ENCODE measurements around the gene FBXL17.

The FBXL17 gene

DNA sequence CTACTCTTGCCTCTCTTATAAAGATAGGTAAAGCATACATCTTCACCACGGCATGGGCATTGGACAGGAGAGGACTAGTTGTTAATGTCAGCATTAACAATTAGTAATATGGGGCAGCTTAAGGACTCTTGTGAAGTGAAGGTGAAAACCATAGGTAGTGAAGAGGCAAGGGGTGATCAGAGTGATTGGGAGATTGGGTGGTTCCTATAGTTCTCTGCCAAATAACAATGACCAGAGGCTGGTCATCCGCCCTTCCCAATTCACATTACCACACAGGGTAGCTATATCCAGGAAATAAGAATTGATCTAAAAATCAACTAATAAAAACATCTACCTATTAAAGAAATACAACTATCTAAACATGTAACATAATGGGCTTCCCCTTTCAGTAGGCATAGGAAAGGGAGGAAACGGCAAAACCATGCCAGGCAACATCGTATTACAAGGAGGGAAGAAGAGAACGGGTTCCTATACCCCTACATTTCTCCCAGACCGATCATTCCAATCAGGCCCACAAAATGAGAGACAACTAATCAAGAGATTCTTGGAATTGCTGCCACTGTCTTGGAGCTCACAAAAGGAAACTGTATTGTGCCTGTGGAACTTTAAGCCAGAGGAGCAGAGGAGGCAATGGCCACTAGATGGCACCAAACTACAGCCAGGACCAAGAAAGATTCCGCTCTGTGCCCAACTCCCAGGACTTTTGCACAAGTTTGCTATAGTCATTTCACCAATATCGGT is 121.6 kb downstream of the FBXL17 start:
- no peak overlapping the region for H3K9ac ChIP-seq (ENCODE audit: low read length)
- no peaks in the 10 kb centered on the region for H3K9me3 ChIP-seq (ENCODE audit: insufficient read depth, low read length)
- no peak for TF ChIP-seq EZH2phosphoT487 (conservative IDR thresholded peaks at IDR 0.05; ENCODE audit: low read length)
- TF ChIP-seq, protein P1, sequence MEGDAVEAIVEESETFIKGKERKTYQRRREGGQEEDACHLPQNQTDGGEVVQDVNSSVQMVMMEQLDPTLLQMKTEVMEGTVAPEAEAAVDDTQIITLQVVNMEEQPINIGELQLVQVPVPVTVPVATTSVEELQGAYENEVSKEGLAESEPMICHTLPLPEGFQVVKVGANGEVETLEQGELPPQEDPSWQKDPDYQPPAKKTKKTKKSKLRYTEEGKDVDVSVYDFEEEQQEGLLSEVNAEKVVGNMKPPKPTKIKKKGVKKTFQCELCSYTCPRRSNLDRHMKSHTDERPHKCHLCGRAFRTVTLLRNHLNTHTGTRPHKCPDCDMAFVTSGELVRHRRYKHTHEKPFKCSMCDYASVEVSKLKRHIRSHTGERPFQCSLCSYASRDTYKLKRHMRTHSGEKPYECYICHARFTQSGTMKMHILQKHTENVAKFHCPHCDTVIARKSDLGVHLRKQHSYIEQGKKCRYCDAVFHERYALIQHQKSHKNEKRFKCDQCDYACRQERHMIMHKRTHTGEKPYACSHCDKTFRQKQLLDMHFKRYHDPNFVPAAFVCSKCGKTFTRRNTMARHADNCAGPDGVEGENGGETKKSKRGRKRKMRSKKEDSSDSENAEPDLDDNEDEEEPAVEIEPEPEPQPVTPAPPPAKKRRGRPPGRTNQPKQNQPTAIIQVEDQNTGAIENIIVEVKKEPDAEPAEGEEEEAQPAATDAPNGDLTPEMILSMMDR (IDR thresholded peaks at IDR 0.05; ENCODE audit: insufficient read depth, low read length, poor library complexity, severe bottlenecking), result peak; percentile 51
- H3K27me3 ChIP-seq (ENCODE audit: low read length), result no peaks in the 10 kb centered on the region
- no peak overlapping the region for H3K27ac ChIP-seq (ENCODE audit: low read depth, low read length)
- H3K79me2 ChIP-seq (ENCODE audit: insufficient read depth, low read length), result no peaks in the 10 kb centered on the region
- no peak overlapping the region for H3K4me2 ChIP-seq (ENCODE audit: low read depth, low read length, poor library complexity, severe bottlenecking)
- no peaks in the 10 kb centered on the region for H3F3A ChIP-seq (ENCODE audit: insufficient read depth)
- no peaks in the 10 kb centered on the region for H4K20me1 ChIP-seq (ENCODE audit: low read depth, low read length)
- H2AFZ ChIP-seq (ENCODE audit: low read depth, low read length, severe bottlenecking), result no peak overlapping the region
- H3K36me3 ChIP-seq (ENCODE audit: low read length), result no peaks in the 10 kb centered on the region
- no peaks in the 10 kb centered on the region for H3K9me2 ChIP-seq (replicated peaks; ENCODE audit: insufficient read depth, low read length)
- no peak overlapping the region for H3K4me3 ChIP-seq (ENCODE audit: insufficient read depth, low read length, poor library complexity, severe bottlenecking)

DNA sequence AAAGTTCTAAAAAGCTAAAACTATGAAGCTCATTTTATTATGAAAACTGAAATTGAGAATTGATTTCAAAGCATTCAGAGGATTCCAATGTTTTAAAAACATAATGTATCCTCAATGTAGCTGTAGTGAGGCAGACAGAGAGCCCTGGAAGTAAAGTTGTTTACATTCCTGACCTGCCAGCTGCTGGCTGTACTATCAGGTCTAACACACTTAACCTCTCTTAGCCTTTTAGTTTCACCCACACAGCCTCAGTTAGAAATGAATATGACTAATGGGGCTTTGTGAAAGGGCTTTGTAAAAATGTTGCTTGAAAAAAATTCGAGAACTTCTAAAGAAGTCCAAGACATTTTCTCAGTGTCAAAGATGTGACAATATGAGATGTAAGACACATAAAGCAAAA is 122.6 kb downstream of the FBXL17 start:
- no peaks in the 10 kb centered on the region for H3F3A ChIP-seq (ENCODE audit: insufficient read depth)
- H3K36me3 ChIP-seq (ENCODE audit: low read length), result no peaks in the 10 kb centered on the region
- no peaks in the 10 kb centered on the region for H3K9me2 ChIP-seq (replicated peaks; ENCODE audit: insufficient read depth, low read length)
- H3K9me3 ChIP-seq (ENCODE audit: insufficient read depth, low read length), result no peaks in the 10 kb centered on the region
- no peak overlapping the region for H3K9ac ChIP-seq (ENCODE audit: low read length)
- no peak overlapping the region for H3K27ac ChIP-seq (ENCODE audit: low read depth, low read length)
- H2AFZ ChIP-seq (ENCODE audit: low read depth, low read length, severe bottlenecking), result no peak overlapping the region
- H3K27me3 ChIP-seq (ENCODE audit: low read length), result no peaks in the 10 kb centered on the region
- no peaks in the 10 kb centered on the region for H3K79me2 ChIP-seq (ENCODE audit: insufficient read depth, low read length)
- no peak overlapping the region for H3K4me3 ChIP-seq (ENCODE audit: insufficient read depth, low read length, poor library complexity, severe bottlenecking)
- no peaks in the 10 kb centered on the region for H4K20me1 ChIP-seq (ENCODE audit: low read depth, low read length)
- TF ChIP-seq EZH2phosphoT487 (conservative IDR thresholded peaks at IDR 0.05; ENCODE audit: low read length), result no peak
- TF ChIP-seq, protein P1 (IDR thresholded peaks at IDR 0.05; ENCODE audit: insufficient read depth, low read length, poor library complexity, severe bottlenecking), result no peak
- H3K4me2 ChIP-seq (ENCODE audit: low read depth, low read length, poor library complexity, severe bottlenecking), result no peak overlapping the region

DNA sequence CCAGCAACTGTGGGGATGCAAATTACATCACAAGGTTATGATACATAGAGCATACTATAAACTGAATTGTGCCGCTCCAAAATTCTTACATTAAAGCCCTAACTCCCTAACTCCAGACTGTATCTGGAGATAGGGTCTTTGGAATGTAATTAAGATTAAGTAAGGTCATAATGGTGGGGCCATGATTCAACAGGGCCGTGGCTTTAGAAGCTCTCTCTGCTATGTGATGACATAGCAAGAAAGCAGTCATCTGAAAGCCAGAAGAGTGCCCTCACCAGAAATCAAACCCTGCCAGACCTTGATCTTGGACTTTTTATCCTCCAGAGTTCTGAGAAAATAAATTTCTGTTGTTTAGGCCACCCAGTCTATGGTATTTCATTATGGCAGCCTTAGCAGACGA is 123.9 kb downstream of the FBXL17 start:
- Histone ChIP-seq H3K9me3 (ENCODE audit: insufficient read depth, low read length) (no peaks in the 10 kb centered on the region), H3K4me2 (ENCODE audit: low read depth, low read length, poor library complexity, severe bottlenecking) (no peak overlapping the region), H3K9ac (ENCODE audit: low read length) (no peak overlapping the region), H3F3A (ENCODE audit: insufficient read depth) (no peaks in the 10 kb centered on the region), H2AFZ (ENCODE audit: low read depth, low read length, severe bottlenecking) (no peak overlapping the region), H3K27ac (ENCODE audit: low read depth, low read length) (no peak overlapping the region), H3K9me2 (replicated peaks; ENCODE audit: insufficient read depth, low read length) (no peaks in the 10 kb centered on the region), H3K79me2 (ENCODE audit: insufficient read depth, low read length) (no peaks in the 10 kb centered on the region), H3K36me3 (ENCODE audit: low read length) (no peaks in the 10 kb centered on the region), H3K4me3 (ENCODE audit: insufficient read depth, low read length, poor library complexity, severe bottlenecking) (no peak overlapping the region), H3K27me3 (ENCODE audit: low read length) (no peaks in the 10 kb centered on the region), H4K20me1 (ENCODE audit: low read depth, low read length) (no peaks in the 10 kb centered on the region)
- no peak for TF ChIP-seq EZH2phosphoT487 (conservative IDR thresholded peaks at IDR 0.05; ENCODE audit: low read length)
- TF ChIP-seq, protein P1 (IDR thresholded peaks at IDR 0.05; ENCODE audit: insufficient read depth, low read length, poor library complexity, severe bottlenecking), result no peak

Data from SU-DHL-6 (cell line).